Left renal pelvis (tissue), 4 donors: ENCODE measurements around the gene RNASE3. TPM values are rescaled to one million over a fixed set of nuclear protein-coding genes. Genes with fewer than 3 reads are reported as not detected.
"Not testable (repeated sequence)": the region's sequence is repeated elsewhere in the genome, so short reads cannot be mapped to it uniquely, and the experiment has no call there.

Experiments
- DNase-seq, 4 donors: peaks; one replicate each; pipeline ENCODE4 v3.0.0-alpha.2; 2013; ENCODE audit warnings: low read depth in 4 of 4, low spot score in 3 of 4
- polyA plus RNA-seq, 4 donors: library from polyadenylated mRNA; unstranded; fragments of 120-200 nt; gene quantifications; one replicate each; pipeline ENCODE4 v1.2.1, GENCODE V29; 2013; ENCODE audit not compliant: insufficient read length in 4 of 4

The RNASE3 gene
- polyA plus RNA-seq, 4 donors: 0.34 to 0.85 (median 0.60) TPM

DNA sequence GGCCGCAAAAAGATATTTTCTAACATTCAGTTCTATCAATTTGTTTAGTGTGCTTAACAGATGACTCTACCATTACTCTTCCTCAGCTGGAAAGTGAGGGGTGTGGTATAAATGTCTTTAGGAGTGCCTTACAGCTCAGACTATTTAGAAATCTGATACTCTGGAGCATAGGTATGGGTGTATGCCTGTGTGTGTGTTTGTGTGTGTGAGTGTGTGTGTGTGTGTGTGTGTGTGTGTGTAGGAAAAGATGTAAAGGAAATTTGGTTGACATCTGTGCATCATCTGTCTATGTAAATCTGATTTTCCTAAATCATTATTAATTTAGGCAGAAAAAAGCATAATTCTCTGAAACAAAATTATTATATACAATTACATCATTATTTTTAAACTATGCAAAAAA is 16.0 kb downstream of the RNASE3 start:
- DNase-seq: no peak

GRCh38 chr14:20910822-20911221 is 19.6 kb downstream of the RNASE3 start:
- not testable (repeated sequence) for DNase-seq

DNA sequence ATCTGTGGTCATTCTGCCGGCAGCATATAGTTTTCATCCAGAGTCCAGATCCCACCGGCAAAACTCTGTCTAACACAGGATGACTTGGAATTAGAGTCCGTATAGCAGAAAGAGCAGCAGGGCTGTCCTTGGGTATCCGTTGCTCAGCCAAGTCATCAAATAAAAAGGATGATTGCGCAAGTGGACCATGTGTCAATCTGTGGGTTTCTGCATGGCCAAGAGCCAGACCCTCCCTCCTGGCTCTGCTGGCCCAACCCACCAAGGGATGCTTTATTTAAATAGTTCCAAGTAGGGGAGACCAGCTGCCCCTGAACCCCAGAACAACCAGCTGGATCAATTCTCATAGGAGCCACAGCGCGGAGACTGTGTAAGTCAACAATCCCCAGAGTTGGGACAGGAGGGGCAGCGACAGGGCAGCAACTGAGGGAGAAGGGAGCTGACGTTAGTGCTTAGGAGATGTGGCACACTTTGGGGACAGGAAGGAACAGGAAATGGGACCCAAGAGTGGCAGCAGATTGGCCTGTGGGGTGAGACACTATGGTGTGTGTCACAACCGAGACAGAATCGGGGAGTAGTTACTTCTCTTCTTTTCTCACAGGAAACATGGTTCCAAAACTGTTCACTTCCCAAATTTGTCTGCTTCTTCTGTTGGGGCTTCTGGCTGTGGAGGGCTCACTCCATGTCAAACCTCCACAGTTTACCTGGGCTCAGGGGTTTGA is 28.0 kb downstream of the RNASE3 start:
- not testable (repeated sequence) for DNase-seq

- DNase-seq: not testable (repeated sequence)
These were observed 32.6 kb downstream of the RNASE3 start for GRCh38 chr14:20923766-20924297.

DNA sequence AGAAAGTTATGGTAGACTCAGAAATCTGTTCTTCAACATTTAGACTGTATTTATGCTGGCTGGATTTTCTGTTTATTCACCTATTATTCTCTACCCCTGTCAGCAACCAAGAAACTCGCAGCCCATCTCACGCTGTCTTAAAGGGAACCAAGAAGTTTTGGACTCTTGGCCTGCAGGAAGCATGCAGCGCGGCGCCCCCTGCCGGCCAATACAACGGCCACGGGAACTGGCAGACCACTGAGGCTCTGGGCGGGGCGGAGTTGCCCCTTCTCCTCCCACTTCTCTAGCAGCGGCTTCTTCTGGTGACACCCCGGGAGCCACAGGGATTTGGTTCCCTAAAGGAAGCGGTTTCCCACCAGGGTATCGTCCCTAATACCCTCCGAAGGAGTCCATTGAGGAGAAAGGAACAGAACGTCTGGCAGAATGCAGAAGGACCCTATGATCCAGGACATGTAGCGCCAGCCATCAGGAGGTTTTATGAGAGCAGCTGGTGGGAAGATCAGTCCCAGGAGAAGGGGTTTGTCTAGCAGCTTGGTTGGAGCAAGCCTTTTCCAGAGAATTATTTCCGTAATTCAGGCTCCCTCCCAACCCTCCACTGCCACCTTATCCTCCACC is 43.1 kb downstream of the RNASE3 start:
- DNase-seq: no peak

DNA sequence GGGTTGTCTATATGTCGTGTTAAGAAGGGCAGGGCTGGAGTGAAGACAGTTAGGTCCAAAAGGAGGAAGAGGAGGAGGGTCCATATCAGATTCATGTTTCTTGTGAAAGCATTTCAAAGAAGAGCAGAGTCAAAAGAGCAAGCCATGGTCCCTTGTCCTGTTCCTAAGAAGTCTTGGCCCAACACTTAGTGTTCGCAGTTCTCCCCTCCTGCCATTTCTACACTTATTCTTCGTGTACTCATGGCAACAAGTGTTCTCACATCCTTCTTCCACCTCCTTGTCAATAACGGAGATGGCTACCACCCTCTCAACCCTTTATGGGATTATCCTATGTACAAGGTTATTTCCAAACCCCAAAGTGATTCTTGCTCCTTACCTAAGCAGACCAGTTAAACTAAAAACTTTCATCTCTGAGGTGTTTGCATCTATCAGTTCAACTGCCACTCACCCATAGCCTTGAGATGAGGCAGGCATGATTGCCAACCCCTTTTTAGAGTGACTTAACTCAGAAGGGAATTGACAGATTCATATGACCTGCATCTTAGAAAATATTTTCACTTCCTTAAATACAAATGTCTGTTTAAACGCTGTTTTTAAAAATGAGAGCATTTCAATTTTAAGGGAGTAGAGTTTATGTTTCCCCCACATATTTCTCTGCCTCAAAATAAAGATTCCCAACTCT is 44.3 kb downstream of the RNASE3 start:
- DNase-seq: no peak

Other genes starting within 250 kb of the RNASE3 start
- not detected for gene OR6S1, start 249.7 kb upstream of the RNASE3 start, polyA plus RNA-seq
- gene RNASE4, start 206.8 kb upstream of the RNASE3 start, polyA plus RNA-seq: 10 to 100 TPM in 1 of 4 donors, 1 to 10 TPM in 3; 2.2 to 17.5 (median 3.6) TPM
- gene ANG, start 202.6 kb upstream of the RNASE3 start, polyA plus RNA-seq: 1 to 10 TPM; 3.7 to 9.1 (median 4.2) TPM
- under 1 TPM in 1 of 4 donors, not detected in 3; 0.21 TPM for gene EDDM3A, start 145.5 kb upstream of the RNASE3 start, polyA plus RNA-seq
- gene EDDM3B, start 123.0 kb upstream of the RNASE3 start, polyA plus RNA-seq: under 1 TPM in 1 of 4 donors, not detected in 3; 0.17 TPM
- 1 to 10 TPM; 5.5 to 9.3 (median 8.2) TPM for gene RNASE6, start 110.1 kb upstream of the RNASE3 start, polyA plus RNA-seq
- gene RNASE1, start 88.5 kb upstream of the RNASE3 start, polyA plus RNA-seq: 100 to 1,000 TPM; 154 to 359 (median 175) TPM
- 1 to 10 TPM in 2 of 4 donors, under 1 TPM in 2; 0.86 to 1.7 (median 1.1) TPM for gene RNASE2, start 64.1 kb downstream of the RNASE3 start, polyA plus RNA-seq
- 100 to 1,000 TPM in 1 of 4 donors, 10 to 100 TPM in 3; 63.6 to 119 (median 88.0) TPM for gene METTL17, start 98.6 kb downstream of the RNASE3 start, polyA plus RNA-seq
- 1 to 10 TPM in 3 of 4 donors, not detected in 1; 1.6 to 2.8 (median 2.5) TPM for gene SLC39A2, start 107.9 kb downstream of the RNASE3 start, polyA plus RNA-seq
- gene NDRG2, start 133.7 kb downstream of the RNASE3 start, polyA plus RNA-seq: 100 to 1,000 TPM in 3 of 4 donors, 10 to 100 TPM in 1; 85.9 to 169 (median 163) TPM
- gene TPPP2, start 138.8 kb downstream of the RNASE3 start, polyA plus RNA-seq: 1 to 10 TPM in 3 of 4 donors, under 1 TPM in 1; 0.08 to 4.4 (median 2.7) TPM
- gene RNASE13, start 143.4 kb downstream of the RNASE3 start, polyA plus RNA-seq: under 1 TPM in 3 of 4 donors, not detected in 1; 0.44 to 0.95 (median 0.52) TPM
- gene RNASE7, start 151.0 kb downstream of the RNASE3 start, polyA plus RNA-seq: under 1 TPM in 3 of 4 donors, not detected in 1; 0.54 to 0.63 (median 0.55) TPM
- not detected for gene RNASE8, start 166.4 kb downstream of the RNASE3 start, polyA plus RNA-seq
- gene ARHGEF40, start 178.9 kb downstream of the RNASE3 start, polyA plus RNA-seq: 10 to 100 TPM; 65.7 to 87.7 (median 73.2) TPM
- gene ZNF219, start 207.3 kb downstream of the RNASE3 start, polyA plus RNA-seq: 10 to 100 TPM; 15.8 to 38.4 (median 22.6) TPM
- 1 to 10 TPM in 2 of 4 donors, under 1 TPM in 2; 0.27 to 1.6 (median 1.2) TPM for gene TMEM253, start 209.7 kb downstream of the RNASE3 start, polyA plus RNA-seq